GM10847 (cell line): Measurements from ENCODE around the gene ITGBL1.

Source experiments
- POLR2A ChIP-seq: IDR thresholded peaks from 2 replicates; pipeline ENCODE4 v1.6.1; 2011; ENCODE audit not compliant: insufficient read length; ENCODE audit errors: extremely low read depth

The ITGBL1 gene, protein sequence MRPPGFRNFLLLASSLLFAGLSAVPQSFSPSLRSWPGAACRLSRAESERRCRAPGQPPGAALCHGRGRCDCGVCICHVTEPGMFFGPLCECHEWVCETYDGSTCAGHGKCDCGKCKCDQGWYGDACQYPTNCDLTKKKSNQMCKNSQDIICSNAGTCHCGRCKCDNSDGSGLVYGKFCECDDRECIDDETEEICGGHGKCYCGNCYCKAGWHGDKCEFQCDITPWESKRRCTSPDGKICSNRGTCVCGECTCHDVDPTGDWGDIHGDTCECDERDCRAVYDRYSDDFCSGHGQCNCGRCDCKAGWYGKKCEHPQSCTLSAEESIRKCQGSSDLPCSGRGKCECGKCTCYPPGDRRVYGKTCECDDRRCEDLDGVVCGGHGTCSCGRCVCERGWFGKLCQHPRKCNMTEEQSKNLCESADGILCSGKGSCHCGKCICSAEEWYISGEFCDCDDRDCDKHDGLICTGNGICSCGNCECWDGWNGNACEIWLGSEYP

DNA sequence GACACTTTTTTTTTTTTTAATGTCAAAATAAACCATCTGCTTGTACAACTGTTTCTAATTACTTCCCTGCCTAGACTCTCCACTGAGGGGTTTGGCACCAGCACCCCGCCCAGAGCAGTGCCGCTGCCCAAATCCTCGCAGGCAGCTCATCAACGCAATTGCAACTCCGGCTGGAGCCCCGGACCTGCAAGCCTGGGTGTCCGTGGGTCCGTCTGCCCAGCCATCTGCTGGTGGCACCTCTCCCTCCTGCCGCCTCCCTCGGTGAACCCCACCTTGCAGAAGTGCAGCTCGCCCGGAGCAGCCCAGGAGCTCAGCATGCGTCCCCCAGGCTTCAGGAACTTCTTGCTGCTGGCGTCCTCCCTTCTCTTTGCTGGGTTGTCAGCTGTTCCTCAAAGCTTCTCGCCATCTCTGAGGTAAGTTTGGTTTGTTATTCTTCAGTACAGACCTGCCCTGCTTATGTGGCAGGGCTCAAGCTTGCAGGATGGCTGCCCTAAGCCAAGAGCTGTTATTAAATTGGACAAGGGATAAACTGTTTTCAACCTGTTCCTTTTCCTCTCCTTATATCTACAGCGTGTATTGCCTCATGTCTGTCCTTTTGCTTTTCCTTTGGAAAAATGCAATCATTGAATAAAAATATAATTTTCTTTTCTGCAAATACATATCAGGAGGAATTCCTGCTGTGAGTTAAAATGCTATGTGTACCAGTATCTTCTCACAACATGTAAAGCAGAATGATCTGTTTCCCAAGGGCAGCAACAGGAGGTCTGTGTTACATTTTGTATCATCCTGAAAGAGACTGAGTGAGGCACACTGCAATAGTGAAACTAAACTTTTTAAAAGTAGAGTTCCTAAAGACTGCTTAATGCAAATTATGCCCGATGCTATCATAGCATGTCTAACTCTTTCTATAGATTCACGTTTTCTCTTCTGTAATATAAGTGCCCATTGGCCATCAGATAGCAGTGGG, at the start of gene ITGBL1:
TSS of gene ITGBL1 (plus strand) at position 157 of the 967 bp plus-strand sequence. CDS start at position 316, 159 bp downstream.
- no peak for TF ChIP-seq POLR2A

DNA sequence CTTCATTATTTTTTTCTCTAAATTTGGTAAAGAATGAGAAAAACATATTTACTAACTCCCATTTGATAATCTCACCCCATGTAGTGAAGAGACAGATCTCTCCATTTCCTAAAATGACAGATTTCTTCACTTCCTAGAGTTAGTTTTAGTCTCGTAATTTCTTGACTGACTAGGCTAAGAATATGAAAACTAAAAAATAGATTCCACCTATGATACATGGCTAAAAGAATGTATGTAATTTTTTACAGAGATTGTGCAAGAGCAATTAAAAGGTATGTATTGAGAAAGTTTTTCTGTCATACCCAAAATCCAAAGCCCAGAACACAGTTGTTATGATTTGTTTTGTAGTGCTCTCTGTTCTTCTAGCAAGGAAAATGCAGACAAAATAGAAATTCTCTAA, 45.7 kb upstream of the ITGBL1 start:
- TF ChIP-seq POLR2A, result no peak

DNA sequence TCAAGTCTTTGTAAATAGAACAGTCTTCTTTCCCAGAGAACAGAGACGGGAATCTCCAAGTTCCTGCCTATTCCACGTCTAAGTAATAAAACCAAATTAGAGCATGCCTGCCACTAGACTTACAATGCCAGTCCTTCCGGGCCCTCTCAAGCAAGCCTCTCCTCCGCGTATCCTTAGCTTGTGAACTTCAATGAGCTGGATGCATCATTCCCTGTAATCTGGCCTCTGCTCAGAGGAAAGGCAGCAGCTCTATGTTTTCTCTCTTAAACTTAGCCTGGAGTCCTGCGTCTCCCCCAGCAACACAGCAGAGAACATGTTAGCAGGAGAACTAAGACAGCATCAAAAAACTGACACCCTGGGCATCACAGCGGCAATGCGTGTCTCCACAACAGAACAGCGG, 44.3 kb upstream of the ITGBL1 start:
- TF ChIP-seq POLR2A, result no peak

DNA sequence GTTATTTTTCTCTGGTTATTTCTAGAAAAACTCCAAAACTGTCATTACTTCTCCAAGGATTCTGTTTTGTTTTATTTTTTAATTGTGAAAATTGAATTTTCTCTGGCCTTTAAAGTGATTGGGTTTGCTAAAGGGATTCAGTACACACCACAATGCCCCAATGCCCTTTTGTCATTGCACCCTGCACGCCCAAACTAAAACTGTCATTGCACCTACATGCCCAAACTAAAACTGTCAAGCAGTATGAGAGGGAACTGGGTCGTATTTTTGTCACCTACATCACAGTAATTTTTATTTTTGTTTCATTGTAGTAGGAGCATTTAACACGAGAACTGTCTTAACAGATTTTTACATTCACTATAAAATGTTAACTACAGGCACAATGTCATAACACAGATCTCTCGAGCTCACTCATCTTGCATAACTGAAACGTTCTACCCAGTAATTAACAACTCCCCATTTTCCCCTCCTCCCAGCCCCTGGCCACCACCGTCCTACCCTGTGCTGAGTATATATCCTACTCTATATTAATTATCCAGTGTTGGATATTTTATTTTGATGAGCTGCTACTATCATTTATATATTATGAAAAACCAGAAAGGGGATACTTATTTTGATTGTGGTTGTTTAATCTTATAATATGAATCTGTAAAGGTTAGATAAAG, 43.4 kb upstream of the ITGBL1 start:
- no peak for TF ChIP-seq POLR2A

DNA sequence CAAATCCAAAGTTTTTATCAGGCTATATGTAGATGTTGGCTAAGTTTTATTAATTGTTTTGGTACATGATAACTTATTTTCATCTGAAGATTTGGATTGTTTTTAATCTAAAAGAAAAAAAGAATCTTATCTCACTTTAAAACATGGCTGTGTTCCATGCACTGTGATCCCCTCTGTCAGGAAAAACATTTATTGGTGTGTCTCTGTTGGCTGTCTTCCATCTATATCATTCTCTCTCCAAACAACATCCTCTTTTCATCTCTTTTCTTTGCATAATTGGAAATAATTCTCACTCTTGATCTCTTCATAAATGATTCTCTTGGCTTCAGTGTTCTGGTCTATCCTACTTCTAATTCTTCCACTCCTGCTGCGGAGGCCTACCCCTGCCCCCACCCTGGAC, 40.4 kb upstream of the ITGBL1 start:
- no peak for TF ChIP-seq POLR2A

DNA sequence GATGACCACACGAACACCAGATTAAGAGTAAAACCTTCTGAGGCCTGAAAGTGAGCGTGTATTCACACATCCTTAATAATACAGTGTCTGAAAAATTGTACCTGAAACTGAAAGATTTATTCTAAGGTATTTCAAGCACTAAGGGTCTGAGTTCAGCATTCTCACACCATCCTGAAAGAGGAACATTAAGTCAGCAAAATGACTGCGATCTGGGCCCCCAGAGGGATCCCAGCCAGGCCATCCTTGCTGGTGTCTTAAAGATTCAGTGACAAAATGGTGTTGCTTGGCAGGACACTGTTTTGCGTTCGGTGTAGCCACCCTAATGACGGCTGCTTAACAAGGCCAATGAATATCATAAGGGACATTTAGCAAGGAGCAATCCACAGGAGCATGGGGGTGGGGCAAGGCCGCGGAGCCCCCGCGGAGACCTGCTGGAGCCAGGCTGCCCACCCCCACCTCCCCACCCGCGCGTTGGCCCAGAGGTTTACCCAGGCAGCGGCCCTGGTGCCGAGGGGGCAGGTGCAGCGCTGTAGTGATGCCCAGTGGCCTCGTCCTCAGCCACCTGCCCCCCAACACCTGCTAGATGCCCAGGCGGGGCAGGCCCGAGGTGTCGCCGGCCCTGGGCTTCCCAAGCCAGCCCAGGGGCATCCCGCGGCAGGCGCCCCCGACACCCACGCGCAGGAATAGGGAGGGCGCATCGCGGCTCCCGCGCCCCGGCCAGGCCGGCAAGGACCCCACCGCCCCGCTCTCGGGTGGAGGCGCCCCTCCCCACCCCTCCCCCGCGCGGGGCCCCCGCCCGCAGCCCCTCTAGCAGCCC, 36.9 kb upstream of the ITGBL1 start:
- no peak for TF ChIP-seq POLR2A

DNA sequence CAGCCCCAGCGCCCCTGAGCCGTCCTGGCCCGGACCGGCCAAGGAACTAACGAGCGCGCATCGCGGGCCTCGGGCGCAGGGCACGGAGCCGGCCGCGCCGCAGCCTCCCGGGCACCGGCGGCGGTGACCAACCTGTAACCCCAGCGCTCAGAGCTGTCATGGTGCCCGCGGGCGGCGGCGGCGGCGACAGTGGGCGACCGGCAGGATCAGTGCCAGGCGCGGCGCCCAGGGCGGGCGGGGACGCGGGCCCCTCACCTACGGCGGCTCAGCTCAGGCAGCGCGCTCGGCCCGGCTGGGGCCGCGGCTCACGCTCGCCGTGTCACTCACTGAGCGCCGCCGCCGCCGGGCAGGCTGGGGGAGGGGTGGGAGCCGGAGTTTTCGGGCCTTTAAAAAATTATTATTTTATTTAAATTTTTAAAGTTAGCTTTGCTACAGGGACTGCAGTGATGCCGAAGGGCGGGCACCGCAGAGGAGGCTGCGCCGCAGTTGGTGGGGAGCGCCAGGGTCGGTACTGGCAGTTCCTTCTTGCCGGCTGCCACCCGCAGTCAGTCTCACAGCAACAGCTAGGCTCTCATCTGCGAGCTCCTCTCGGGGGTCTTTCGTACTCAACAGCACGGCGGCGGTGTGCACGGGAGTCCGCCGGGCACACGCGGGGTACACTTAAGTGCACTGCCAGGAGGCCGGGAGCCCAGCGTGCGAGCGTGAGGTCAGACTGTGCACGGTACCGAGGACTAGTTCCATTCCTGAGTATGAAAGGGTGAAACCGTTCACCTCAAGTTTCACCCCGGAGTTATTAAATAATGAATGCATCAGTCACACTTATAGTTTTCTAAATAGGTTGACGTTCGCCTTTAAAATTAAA, 36.1 kb upstream of the ITGBL1 start, which contains the start of gene NALCN:
TSS of gene NALCN (minus strand) at position 328 of the 862 bp plus-strand sequence. CDS start 17,382 bp downstream, outside the sequence.
- no peak for TF ChIP-seq POLR2A

DNA sequence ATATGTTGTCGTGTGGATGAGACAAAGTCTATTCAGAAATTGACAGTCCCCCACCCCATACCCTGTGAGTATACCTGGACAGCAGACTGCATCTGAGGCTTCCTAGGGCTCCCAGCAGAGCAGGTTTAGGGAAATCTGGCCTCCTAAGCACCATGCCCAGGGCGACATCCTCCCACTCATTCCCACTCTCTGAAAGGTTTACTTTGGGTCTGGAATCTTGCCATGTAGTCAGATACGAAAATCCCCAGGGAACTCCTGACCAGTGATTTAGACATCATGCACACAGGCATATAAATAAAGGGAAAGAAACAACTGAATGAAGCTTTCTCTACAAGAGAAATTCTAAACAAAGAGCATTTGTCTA, 35.5 kb upstream of the ITGBL1 start:
- no peak for TF ChIP-seq POLR2A

DNA sequence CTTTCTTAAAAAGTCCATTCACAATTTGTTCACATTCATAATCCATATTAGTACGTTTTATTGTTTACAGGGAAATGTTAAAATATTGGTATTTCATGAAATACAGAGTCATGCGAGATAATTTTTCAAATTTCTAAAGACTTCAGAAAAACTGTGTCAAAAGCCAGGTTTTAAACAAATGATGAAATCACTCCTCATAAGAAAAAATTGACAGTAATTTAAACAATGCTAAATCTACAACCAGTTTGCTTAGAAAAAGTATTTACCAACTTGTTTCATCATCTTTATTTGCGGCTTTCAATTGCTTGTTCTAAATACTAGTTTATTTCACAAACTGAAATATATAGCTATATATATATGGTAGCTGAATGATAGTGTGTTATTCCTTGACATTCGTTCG, 35.0 kb upstream of the ITGBL1 start:
- no peak for TF ChIP-seq POLR2A

DNA sequence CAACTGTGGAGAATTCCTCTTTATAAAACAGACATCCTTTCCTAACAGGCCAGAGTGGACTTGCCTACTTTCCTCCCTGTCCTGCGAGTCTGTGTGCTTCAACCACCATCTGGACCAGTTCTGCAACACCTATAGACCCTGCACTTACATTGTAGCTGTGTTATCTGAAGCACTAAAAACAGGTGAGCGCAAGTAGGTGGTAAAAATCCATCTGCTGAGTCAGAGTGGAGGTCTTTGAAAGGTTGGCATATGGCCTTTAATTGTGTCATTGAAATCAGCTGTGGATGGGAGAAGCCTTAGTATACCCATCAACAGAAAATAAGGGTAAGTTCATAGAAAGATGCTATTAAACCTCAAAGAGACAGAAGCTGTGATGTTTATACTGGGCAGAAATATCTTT, 28.6 kb upstream of the ITGBL1 start:
- no peak for TF ChIP-seq POLR2A

DNA sequence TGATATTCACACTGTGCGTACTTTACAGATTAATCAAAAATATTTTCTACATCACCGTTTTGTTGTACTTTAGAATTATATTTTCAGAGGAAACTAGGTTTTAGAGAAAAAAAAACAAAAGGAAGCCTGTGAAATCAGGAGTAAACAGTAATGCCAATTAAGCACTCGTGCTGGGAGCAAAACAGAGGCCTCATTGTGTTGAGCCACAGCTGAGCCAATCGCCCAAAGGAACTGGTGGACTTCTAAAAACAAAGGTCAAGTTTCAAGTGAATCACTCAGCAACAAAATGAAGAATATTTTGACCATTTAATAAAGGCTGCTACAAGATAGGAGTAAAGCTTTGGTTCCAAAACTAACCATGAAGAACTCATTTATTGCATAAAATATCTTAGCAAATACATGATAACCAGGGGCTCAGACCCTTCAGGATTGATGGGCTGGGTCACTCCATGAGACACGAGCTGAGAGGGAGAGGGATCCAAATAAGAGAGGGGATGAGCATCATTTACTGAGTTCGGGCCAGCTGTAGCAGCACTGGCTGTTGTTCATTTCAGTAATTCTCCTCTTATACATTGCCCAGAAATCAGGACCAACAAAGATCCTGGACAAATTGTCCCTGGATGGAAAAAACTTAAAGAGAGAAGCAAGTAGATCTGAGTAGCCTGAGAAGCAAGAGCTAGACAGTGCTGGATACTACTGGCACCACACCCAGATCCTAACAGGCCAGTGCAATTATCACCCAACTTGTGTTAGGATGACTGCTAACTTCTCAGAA, 27.9 kb upstream of the ITGBL1 start:
- no peak for TF ChIP-seq POLR2A

DNA sequence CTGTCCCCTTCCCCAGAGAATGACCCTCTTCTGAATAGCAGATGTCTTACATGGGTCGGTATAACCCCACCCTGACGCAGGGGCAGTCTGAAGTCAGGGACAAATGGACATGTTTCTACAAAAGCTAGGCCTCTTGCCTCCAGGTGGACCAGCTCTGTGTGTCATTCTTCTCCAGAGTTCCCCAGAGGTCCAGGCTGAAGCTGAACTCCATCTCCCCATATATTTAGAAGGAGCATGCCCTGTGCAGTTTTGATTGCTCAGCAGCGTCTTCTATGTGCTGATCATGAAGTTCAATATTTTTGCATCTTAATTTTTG, 27.4 kb upstream of the ITGBL1 start:
- no peak for TF ChIP-seq POLR2A

DNA sequence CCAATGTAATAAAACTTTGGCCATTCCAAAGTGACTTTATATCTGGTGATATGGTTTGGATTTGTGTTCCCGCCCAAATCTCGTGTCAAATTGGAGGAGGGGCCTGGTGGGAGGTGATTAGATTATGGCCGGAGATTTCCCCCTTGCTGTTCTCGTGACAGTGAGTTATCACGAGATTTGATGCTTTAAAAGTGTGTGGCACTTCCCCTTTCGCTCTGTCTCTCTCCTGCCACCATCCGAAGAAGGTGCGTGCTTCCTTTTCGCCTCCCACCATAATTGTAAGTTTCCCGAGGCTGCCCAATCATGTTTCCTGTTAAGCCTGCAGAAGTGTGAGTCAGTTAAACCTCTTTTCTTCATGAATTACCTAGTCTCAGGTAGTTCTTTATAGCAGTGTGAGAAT, 26.9 kb upstream of the ITGBL1 start:
- TF ChIP-seq POLR2A, result no peak
